K562 (cell line): ENCODE results near the gene DDR1. TPM values are rescaled to one million over a fixed set of nuclear protein-coding genes. Genes with fewer than 3 reads are reported as not detected.

Experiments used
- ATAC-seq: fragments of 200-7000 bp; cut with Tn5 transposase; 3 replicates; pipeline ENCODE4 v1.9.1; 2020; ENCODE audit warnings: moderate library complexity
- BruUV-seq: library from RNA; stranded (reverse); fragments of 400-500 nt; replicated peaks from 2 replicates; lab custom pipeline; 2021; lab: Mats Ljungman, UMichigan
- CTCF ChIA-PET: fragments of 300-600 bp; formaldehyde crosslinking; extraction: SDS; loops from one replicate; lab custom pipeline; 2021; ENCODE audit warnings: low intra/inter-chr PET ratio; lab: Yijun Ruan, JAX
- POLR2A ChIA-PET: fragments of 300-600, 350-650 bp; sonication (Branson Sonifier 250); formaldehyde crosslinking; extraction: SDS; loops from one replicate; lab custom pipeline; 2021; ENCODE audit warnings: antibody characterized with exemption, inconsistent platforms; lab: Yijun Ruan, JAX
- DNase-seq, 4 experiments: peaks; one replicate each; pipeline versions ENCODE4 v3.0.0 to v3.0.0-alpha.2; 2011 to 2018; ENCODE audit warnings: low spot score in 3 of 4, mixed read lengths in 3 of 4; ENCODE audit errors: extremely low read depth in 1 of 4
- FAIRE-seq: peaks from 2 replicates; lab custom pipeline; 2011; peaks lifted over from hg19 to GRCh38; lab: Jason Lieb, UNC
- H2AFZ ChIP-seq: 2 replicates; pipeline ENCODE4 v1.6.0; 2011; ENCODE audit warnings: low read depth, low read length, control low read depth, inconsistent platforms
- H3K27ac ChIP-seq: fragments of 200-600 bp; 3 replicates; pipeline ENCODE4 v1.8.0; 2011; ENCODE audit warnings: low read depth, mild to moderate bottlenecking, control low read depth, inconsistent platforms, low read length, moderate library complexity, mixed read lengths; ENCODE audit errors: extremely low read depth
- H3K27me3 ChIP-seq, 2 experiments: fragments of 300-600 bp in 1 of 2; 2 replicates in 1 of 2; 3 replicates in 1 of 2; pipeline versions ENCODE4 v1.6.0 to v1.8.0; 2011; ENCODE audit warnings: inconsistent platforms in 2 of 2, low read length in 2 of 2, mild to moderate bottlenecking in 1 of 2, mixed read lengths in 1 of 2, moderate library complexity in 1 of 2; ENCODE audit not compliant: control insufficient read depth in 2 of 2, insufficient read depth in 2 of 2
- H3K36me3 ChIP-seq: fragments of 300-600 bp; 3 replicates; pipeline ENCODE4 v1.8.0; 2011; ENCODE audit warnings: mild to moderate bottlenecking, low read length, inconsistent platforms; ENCODE audit not compliant: control insufficient read depth, insufficient read depth
- H3K4me1 ChIP-seq, 2 experiments: fragments of 200-600 bp in 1 of 2; replicated peaks in 1 of 2; 2 replicates in 1 of 2; 3 replicates in 1 of 2; pipeline versions ENCODE4 v1.5.1 to v1.8.0; 2011; ENCODE audit warnings: inconsistent platforms in 2 of 2, low read length in 2 of 2, mild to moderate bottlenecking in 1 of 2, mixed read lengths in 1 of 2, moderate library complexity in 1 of 2; ENCODE audit not compliant: control insufficient read depth in 2 of 2, insufficient read depth in 2 of 2
- H3K4me2 ChIP-seq: 2 replicates; pipeline ENCODE4 v1.6.1; 2011; ENCODE audit warnings: low read length, control low read depth, inconsistent platforms, mixed read lengths; ENCODE audit not compliant: insufficient read depth
- H3K4me3 ChIP-seq: fragments of 200-600 bp; sonication (generic), shearing (Covaris generic); 2 replicates; pipeline ENCODE4 v1.5.1; 2016; ENCODE audit warnings: control low read depth, inconsistent platforms
- H3K79me2 ChIP-seq: fragments of 200-600 bp; 3 replicates; pipeline ENCODE4 v1.8.0; 2011; ENCODE audit warnings: low read length, inconsistent platforms; ENCODE audit not compliant: control insufficient read depth, insufficient read depth
- H3K9ac ChIP-seq, 2 experiments: 2 replicates each; pipeline versions ENCODE4 v1.6.0 to v1.6.1; 2011; ENCODE audit warnings: low read depth in 2 of 2, low read length in 2 of 2, control low read depth in 1 of 2, inconsistent platforms in 1 of 2, mild to moderate bottlenecking in 1 of 2, mixed read lengths in 1 of 2; ENCODE audit not compliant: insufficient read depth in 1 of 2
- H3K9me1 ChIP-seq: one replicate; pipeline ENCODE4 v1.6.0; 2011; ENCODE audit warnings: inconsistent platforms, mild to moderate bottlenecking, low read length, moderate library complexity; ENCODE audit not compliant: control insufficient read depth, insufficient read depth
- H3K9me3 ChIP-seq: replicated peaks from 2 replicates; pipeline ENCODE4 v1.5.1; 2011; ENCODE audit warnings: low read depth, low read length, inconsistent platforms; ENCODE audit not compliant: control insufficient read depth, insufficient read depth
- H4K20me1 ChIP-seq: replicated peaks from 2 replicates; pipeline ENCODE4 v1.6.1; 2011; ENCODE audit warnings: low read length, inconsistent platforms, mixed read lengths; ENCODE audit not compliant: control insufficient read depth, insufficient read depth
- CREBBP ChIP-seq: IDR thresholded peaks from one replicate; pipeline ENCODE4 v1.6.1; 2012; ENCODE audit warnings: low read depth, mild to moderate bottlenecking, control low read depth, inconsistent platforms, low read length
- ETS2 ChIP-seq: IDR thresholded peaks from 2 replicates; pipeline ENCODE4 v1.6.1; 2016; ENCODE audit warnings: borderline replicate concordance, missing genetic modification characterization, mild to moderate bottlenecking, moderate library complexity, missing compliant biosample characterization; ENCODE audit not compliant: poor library complexity, severe bottlenecking
- GTF2F1 ChIP-seq: IDR thresholded peaks from 2 replicates; pipeline ENCODE4 v1.6.1; 2011; ENCODE audit warnings: low read depth, low read length, improper control_type of control experiment
- KLF10 ChIP-seq: fragments of 250-450 bp; sonication (Bioruptor Pico); IDR thresholded peaks from 2 replicates; pipeline ENCODE4 v1.6.1; 2021; ENCODE audit warnings: matching md5 sums
- MCM3 ChIP-seq: fragments of 450-650 bp; IDR thresholded peaks from 2 replicates; pipeline ENCODE4 v1.6.1; 2016
- PHF20 ChIP-seq: fragments of 450-650 bp; IDR thresholded peaks from 2 replicates; pipeline ENCODE4 v1.6.1; 2018; ENCODE audit not compliant: partially characterized antibody
- ZNF384 ChIP-seq: IDR thresholded peaks from 2 replicates; pipeline ENCODE4 v1.6.1; 2012; ENCODE audit warnings: low read depth, low read length, improper control_type of control experiment
- ZNF57 ChIP-seq: fragments of 450-650 bp; formaldehyde crosslinking; IDR thresholded peaks from 2 replicates; pipeline ENCODE4 v1.4.0; 2020; ENCODE audit warnings: mild to moderate bottlenecking, moderate library complexity
- ZNF717 ChIP-seq: fragments of 250-450 bp; sonication (Bioruptor Pico); IDR thresholded peaks from 2 replicates; pipeline ENCODE4 v1.5.0; 2021
- ZNF76 ChIP-seq: fragments of 250-450 bp; sonication (Bioruptor Pico); IDR thresholded peaks from 2 replicates; pipeline ENCODE4 v1.4.0; 2020; ENCODE audit warnings: mild to moderate bottlenecking, moderate library complexity, borderline replicate concordance
- ZNF780A ChIP-seq: fragments of 250-450 bp; sonication (Bioruptor Pico); IDR thresholded peaks from 2 replicates; pipeline ENCODE4 v1.5.0; 2021; ENCODE audit warnings: mild to moderate bottlenecking
- WGBS: fragments of 100-300 bp; shearing (Covaris generic); methylation state at CpG from one replicate; pipeline ENCODE4 v1.1.6; 2016; ENCODE audit warnings: low coverage, mixed read lengths; ENCODE audit not compliant: insufficient coverage; ENCODE audit errors: missing lambda C conversion rate; 5-methylcytosine and 5-hydroxymethylcytosine counted together
- in situ Hi-C: fragments of 300-500 bp; cut with MboI; formaldehyde crosslinking; loops from 4 replicates; pipeline ENCODE4 v1.15.0; 2018; ENCODE audit warnings: inconsistent platforms, mixed read lengths
- intact Hi-C: fragments of 100-400 bp; cut with micrococcal nuclease; formaldehyde crosslinking; loops from 2 replicates; pipeline ENCODE4 v1.14.2; 2022
- polyA plus RNA-seq, 8 experiments: library from polyadenylated mRNA; depleted of rRNA in 4 of 8; stranded (reverse) in 5 of 8; unstranded in 3 of 8; fragments of >200 nt; fragmentation: Nextera tagmentation in 2 of 8; fragmentation: Illumina TruSeq in 1 of 8; extraction: Ambion mirVana in 2 of 8; extraction: Trizol in 1 of 8; gene quantifications; 2 replicates each; pipeline versions ENCODE4 v1.2.1 to v1.2.3, GENCODE V29; 2011 to 2014; ENCODE audit warnings: inconsistent platforms in 1 of 8, missing spikeins in 1 of 8
- total RNA-seq, 7 experiments: library from RNA; depleted of rRNA in 6 of 7; stranded (reverse); fragments of >200 nt in 6 of 7; fragmentation: Illumina TruSeq in 2 of 7; extraction: Trizol in 2 of 7; gene quantifications; 2 replicates each; pipeline versions ENCODE4 v1.2.1 to v1.2.3, GENCODE V29; 2011 to 2021; ENCODE audit warnings: low replicate concordance in 1 of 7
- TF ChIP-seq, protein P1 (sequence below), 2 experiments: IDR thresholded peaks; 2 replicates each; pipeline ENCODE4 v1.6.1; 2012; ENCODE audit warnings: improper control_type of control experiment in 2 of 2, low read depth in 2 of 2, low read length in 2 of 2, borderline replicate concordance in 1 of 2

Gene DDR1
- total and polyA plus RNA-seq, 9 of the 15 experiments (the other 6 are each of a cell fraction or from before 2014, with no cell fraction given), result 1.4 to 44.6 (median 12.2) TPM

DNA sequence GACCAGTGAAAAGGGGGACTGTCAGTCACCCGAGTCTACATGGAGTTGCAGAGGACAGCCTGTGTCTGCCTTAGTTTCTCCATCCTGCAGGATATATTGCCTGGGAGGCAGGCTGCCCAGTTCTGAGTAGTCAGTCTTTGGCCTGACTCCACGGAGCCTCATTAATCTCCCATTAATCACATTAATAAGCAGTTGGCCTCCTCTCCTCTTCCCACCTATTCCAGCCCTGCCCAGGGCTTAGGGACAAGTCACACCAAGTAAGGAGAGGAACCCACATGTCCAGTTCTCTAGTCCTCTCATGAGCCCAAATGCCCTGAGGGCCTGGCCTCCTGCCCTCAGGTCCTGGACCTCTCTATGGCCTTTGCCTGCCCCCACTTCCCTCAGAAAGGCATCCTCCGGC is 55.2 kb downstream of the DDR1 start:
- Histone ChIP-seq H3K4me3 (no peak overlapping the region), H3K4me1 (peaks cover 8 to 11% of the 10 kb centered on the region in 2 experiments), H2AFZ (no peak overlapping the region), H3K27ac (no peak overlapping the region), H3K36me3 (no peaks in the 10 kb centered on the region), H3K27me3 (peaks cover 29 to 66% of the 10 kb centered on the region in 2 experiments), H3K9ac (no peak overlapping the region), H3K9me3 (no peaks in the 10 kb centered on the region), H4K20me1 (peaks cover 14% of the 10 kb centered on the region; the same call in 1 of the 2 replicates), H3K79me2 (no peaks in the 10 kb centered on the region), H3K9me1 (no peaks in the 10 kb centered on the region), H3K4me2 (no peak overlapping the region)
- DNase-seq, result no peak
- ChIA-PET POLR2A (interaction anchor here (1.3 kb wide), 1 partner anchor 13 kb away, joined by 3 read pairs; no protein-coding TSS in a partner anchor), CTCF (no interaction called here)
- TF ChIP-seq ETS2 (tag) (no peak), ZNF780A (no peak), ZNF57 (CRISPR knock-in tag) (no peak), CREBBP (no peak), ZNF76 (CRISPR knock-in tag) (no peak), GTF2F1 (no peak), ZNF384 (no peak), PHF20 (no peak), MCM3 (no peak), KLF10 (no peak), ZNF717 (CRISPR knock-in tag) (no peak)
- TF ChIP-seq, protein P1, sequence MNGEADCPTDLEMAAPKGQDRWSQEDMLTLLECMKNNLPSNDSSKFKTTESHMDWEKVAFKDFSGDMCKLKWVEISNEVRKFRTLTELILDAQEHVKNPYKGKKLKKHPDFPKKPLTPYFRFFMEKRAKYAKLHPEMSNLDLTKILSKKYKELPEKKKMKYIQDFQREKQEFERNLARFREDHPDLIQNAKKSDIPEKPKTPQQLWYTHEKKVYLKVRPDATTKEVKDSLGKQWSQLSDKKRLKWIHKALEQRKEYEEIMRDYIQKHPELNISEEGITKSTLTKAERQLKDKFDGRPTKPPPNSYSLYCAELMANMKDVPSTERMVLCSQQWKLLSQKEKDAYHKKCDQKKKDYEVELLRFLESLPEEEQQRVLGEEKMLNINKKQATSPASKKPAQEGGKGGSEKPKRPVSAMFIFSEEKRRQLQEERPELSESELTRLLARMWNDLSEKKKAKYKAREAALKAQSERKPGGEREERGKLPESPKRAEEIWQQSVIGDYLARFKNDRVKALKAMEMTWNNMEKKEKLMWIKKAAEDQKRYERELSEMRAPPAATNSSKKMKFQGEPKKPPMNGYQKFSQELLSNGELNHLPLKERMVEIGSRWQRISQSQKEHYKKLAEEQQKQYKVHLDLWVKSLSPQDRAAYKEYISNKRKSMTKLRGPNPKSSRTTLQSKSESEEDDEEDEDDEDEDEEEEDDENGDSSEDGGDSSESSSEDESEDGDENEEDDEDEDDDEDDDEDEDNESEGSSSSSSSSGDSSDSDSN (IDR thresholded peaks at IDR 0.05; ENCODE audit: borderline replicate concordance in 1 of 2, low read depth in 2 of 2, low read length in 2 of 2), result no peak
- ATAC-seq, result no peak
- 0% methylated on average over 2 of the region's 3 CpGs for WGBS
- in situ Hi-C loops (no loop called here), intact Hi-C loops (no loop called here)
- FAIRE-seq, result no peak
- BruUV-seq, result no TSS peak
